Upper lobe of left lung (tissue), 4 donors: ENCODE measurements around the gene FOXE3.

ENCODE experiments used
- CTCF ChIP-seq, 6 experiments: fragments of 450-650 bp in 4 of 6; fragments of 200-600 bp in 2 of 6; sonication (generic) in 2 of 6; IDR thresholded peaks; one replicate each; pipeline ENCODE4 v1.5.1; 2016 to 2019; ENCODE audit warnings: antibody characterized with exemption in 6 of 6
- EP300 ChIP-seq, 4 donors: sonication (generic); formaldehyde crosslinking; IDR thresholded peaks; one replicate each; pipeline ENCODE4 v1.5.1; 2017; ENCODE audit warnings: antibody characterized with exemption in 4 of 4, control low read depth in 2 of 4
- POLR2A ChIP-seq, 4 donors: fragments of 450-650 bp; IDR thresholded peaks; one replicate each; pipeline ENCODE4 v1.5.1; 2016 to 2017; ENCODE audit warnings: antibody characterized with exemption in 4 of 4, mild to moderate bottlenecking in 2 of 4
- POLR2AphosphoS5 ChIP-seq, 2 donors: sonication (generic); formaldehyde crosslinking; IDR thresholded peaks; one replicate each; pipeline ENCODE4 v1.5.1; 2017; ENCODE audit warnings: antibody characterized with exemption in 2 of 2

- TF ChIP-seq CTCF (IDR thresholded peaks at IDR 0.05) = no peak
- no peak for TF ChIP-seq POLR2AphosphoS5 (IDR thresholded peaks at IDR 0.05)
- no peak for TF ChIP-seq POLR2A (IDR thresholded peaks at IDR 0.05)
- no peak for TF ChIP-seq EP300 (IDR thresholded peaks at IDR 0.05)
These were observed at the start of gene FOXE3 for GRCh38 chr1:47415728-47416318.
